Measurements from ENCODE around the gene CBLN3.

The CBLN3 gene

DNA sequence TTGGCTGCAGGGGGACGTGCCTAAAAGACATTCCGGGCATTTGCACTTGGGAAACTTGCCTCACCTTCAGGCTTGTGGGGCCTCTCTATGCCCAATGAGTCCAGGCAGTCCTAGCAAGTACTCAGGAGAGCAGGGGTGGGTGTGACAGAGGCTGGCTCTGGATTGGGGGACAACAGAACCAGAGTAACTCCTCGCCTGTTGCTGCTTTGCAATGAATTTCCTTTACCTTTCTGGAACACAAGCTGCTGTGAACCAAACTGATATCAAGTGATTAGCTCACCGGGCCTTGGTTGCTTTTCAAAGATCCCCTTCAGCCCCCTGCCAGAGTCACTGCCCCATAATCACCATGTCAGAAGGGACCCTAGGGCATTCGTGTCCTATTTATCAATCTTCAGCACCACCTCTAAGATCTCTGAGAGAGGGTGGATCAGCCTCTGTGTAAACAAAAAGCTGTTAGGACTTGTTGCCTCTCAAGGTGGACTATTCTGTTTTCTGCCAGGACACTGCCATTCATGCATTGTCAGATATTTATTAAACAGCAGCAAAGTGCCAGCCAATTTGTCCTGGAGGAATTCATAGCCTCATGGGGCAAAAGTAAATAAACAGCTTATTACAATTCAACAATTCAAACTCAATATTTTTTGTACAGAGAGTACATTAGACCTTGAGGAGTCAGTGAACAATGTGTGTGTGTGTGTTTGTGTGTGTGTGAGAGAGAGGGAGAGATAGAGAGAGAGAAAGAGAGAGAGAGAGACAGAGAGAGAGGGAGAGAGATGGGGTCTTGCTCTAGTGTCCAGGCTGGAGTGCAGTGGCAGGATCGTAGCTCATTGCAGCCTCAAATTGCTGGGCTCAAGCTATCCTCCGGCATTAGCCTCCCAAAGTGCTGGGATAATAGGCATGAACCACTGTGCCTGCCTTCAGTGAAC, 50.2 kb downstream of the CBLN3 start (continued):
- TF ChIP-seq ZNF169 (tag by site-specific recombination; IDR thresholded peaks at IDR 0.05), result no peak
- TF ChIP-seq, protein P1, sequence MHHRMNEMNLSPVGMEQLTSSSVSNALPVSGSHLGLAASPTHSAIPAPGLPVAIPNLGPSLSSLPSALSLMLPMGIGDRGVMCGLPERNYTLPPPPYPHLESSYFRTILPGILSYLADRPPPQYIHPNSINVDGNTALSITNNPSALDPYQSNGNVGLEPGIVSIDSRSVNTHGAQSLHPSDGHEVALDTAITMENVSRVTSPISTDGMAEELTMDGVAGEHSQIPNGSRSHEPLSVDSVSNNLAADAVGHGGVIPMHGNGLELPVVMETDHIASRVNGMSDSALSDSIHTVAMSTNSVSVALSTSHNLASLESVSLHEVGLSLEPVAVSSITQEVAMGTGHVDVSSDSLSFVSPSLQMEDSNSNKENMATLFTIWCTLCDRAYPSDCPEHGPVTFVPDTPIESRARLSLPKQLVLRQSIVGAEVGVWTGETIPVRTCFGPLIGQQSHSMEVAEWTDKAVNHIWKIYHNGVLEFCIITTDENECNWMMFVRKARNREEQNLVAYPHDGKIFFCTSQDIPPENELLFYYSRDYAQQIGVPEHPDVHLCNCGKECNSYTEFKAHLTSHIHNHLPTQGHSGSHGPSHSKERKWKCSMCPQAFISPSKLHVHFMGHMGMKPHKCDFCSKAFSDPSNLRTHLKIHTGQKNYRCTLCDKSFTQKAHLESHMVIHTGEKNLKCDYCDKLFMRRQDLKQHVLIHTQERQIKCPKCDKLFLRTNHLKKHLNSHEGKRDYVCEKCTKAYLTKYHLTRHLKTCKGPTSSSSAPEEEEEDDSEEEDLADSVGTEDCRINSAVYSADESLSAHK (tag by site-specific recombination; IDR thresholded peaks at IDR 0.05), result no peak

DNA sequence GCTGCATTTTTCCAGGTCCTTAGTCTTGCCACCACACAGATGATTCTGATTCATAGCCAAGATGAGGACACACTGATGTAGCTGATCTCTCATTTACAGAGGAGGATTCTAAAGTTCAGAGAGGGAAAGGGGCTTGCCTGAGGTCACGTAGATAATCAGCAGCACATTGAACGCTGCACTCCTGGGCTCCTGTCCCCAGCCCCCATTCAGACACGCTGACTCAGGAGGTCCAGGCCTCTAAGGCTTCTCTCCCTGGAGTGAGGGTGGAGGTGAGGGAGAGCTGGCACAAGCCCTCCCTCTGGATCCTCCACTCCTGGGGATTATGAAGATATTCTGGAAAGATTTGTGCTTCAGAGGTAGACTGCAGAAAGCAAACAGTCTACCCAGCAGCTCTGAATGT, 51.1 kb downstream of the CBLN3 start:
- no peak overlapping the region for H3K27ac ChIP-seq (ENCODE audit: extremely low read depth, low read depth, low read length)
- ChIA-PET CTCF (interaction anchor here (0.8 to 3.0 kb wide), 5 partner anchors 12 to 270 kb away, joined by 3 to 21 read pairs (median 4); partner anchors contain the start of genes CBLN3 and KHNYN), POLR2A (interaction anchor here (0.7 to 1.6 kb wide), 5 partner anchors 14 to 58 kb away, joined by 3 to 4 read pairs (median 3); partner anchors contain the start of genes CBLN3, KHNYN and NYNRIN)
- peaks cover 8% of the 10 kb centered on the region for H3K4me1 ChIP-seq (ENCODE audit: control insufficient read depth, insufficient read depth, low read length)
- no peaks in the 10 kb centered on the region for H3K9me3 ChIP-seq (ENCODE audit: control insufficient read depth, insufficient read depth, low read depth, low read length)
- peaks cover 0 to 41% of the 10 kb centered on the region in 2 experiments; a peak in 1 of 3 replicates for H3K36me3 ChIP-seq (ENCODE audit: control insufficient read depth in 2 of 2, insufficient read depth in 1 of 2, low read length in 2 of 2)
- TF ChIP-seq ZNF791 (tag by site-specific recombination; IDR thresholded peaks at IDR 0.05) (no peak), ZNF266 (tag by site-specific recombination; IDR thresholded peaks at IDR 0.05; ENCODE audit: low read depth) (no peak), ZNF146 (tag by site-specific recombination; IDR thresholded peaks at IDR 0.05) (no peak), ZNF776 (tag by site-specific recombination; IDR thresholded peaks at IDR 0.05; ENCODE audit: borderline replicate concordance) (no peak), WT1 (tag by site-specific recombination; IDR thresholded peaks at IDR 0.05) (no peak), ZBTB8A (tag by site-specific recombination; IDR thresholded peaks at IDR 0.05) (no peak), ZNF707 (tag by site-specific recombination; IDR thresholded peaks at IDR 0.05) (no peak), SETDB1 (IDR thresholded peaks at IDR 0.05; ENCODE audit: insufficient read length, low read length) (no peak), ZBTB7A (tag by site-specific recombination; IDR thresholded peaks at IDR 0.05; ENCODE audit: low read depth) (no peak), KLF8 (tag by site-specific recombination; IDR thresholded peaks at IDR 0.05) (no peak), ZNF211 (tag by site-specific recombination; IDR thresholded peaks at IDR 0.05; ENCODE audit: low read depth) (no peak), ZNF140 (tag by site-specific recombination; IDR thresholded peaks at IDR 0.05) (no peak), ZNF354C (tag by site-specific recombination; IDR thresholded peaks at IDR 0.05; ENCODE audit: borderline replicate concordance, low read depth) (no peak), SCRT1 (tag by site-specific recombination; IDR thresholded peaks at IDR 0.05; ENCODE audit: borderline replicate concordance) (no peak), ZNF133 (tag by site-specific recombination; IDR thresholded peaks at IDR 0.05) (no peak)
- TF ChIP-seq, protein P2, sequence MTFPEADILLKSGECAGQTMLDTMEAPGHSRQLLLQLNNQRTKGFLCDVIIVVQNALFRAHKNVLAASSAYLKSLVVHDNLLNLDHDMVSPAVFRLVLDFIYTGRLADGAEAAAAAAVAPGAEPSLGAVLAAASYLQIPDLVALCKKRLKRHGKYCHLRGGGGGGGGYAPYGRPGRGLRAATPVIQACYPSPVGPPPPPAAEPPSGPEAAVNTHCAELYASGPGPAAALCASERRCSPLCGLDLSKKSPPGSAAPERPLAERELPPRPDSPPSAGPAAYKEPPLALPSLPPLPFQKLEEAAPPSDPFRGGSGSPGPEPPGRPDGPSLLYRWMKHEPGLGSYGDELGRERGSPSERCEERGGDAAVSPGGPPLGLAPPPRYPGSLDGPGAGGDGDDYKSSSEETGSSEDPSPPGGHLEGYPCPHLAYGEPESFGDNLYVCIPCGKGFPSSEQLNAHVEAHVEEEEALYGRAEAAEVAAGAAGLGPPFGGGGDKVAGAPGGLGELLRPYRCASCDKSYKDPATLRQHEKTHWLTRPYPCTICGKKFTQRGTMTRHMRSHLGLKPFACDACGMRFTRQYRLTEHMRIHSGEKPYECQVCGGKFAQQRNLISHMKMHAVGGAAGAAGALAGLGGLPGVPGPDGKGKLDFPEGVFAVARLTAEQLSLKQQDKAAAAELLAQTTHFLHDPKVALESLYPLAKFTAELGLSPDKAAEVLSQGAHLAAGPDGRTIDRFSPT (tag by site-specific recombination; IDR thresholded peaks at IDR 0.05), result no peak
- TF ChIP-seq, protein P3, sequence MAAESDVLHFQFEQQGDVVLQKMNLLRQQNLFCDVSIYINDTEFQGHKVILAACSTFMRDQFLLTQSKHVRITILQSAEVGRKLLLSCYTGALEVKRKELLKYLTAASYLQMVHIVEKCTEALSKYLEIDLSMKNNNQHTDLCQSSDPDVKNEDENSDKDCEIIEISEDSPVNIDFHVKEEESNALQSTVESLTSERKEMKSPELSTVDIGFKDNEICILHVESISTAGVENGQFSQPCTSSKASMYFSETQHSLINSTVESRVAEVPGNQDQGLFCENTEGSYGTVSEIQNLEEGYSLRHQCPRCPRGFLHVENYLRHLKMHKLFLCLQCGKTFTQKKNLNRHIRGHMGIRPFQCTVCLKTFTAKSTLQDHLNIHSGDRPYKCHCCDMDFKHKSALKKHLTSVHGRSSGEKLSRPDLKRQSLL (tag by site-specific recombination; IDR thresholded peaks at IDR 0.05), result no peak
- TF ChIP-seq, protein P4, sequence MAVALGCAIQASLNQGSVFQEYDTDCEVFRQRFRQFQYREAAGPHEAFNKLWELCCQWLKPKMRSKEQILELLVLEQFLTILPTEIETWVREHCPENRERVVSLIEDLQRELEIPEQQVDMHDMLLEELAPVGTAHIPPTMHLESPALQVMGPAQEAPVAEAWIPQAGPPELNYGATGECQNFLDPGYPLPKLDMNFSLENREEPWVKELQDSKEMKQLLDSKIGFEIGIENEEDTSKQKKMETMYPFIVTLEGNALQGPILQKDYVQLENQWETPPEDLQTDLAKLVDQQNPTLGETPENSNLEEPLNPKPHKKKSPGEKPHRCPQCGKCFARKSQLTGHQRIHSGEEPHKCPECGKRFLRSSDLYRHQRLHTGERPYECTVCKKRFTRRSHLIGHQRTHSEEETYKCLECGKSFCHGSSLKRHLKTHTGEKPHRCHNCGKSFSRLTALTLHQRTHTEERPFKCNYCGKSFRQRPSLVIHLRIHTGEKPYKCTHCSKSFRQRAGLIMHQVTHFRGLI (tag by site-specific recombination; IDR thresholded peaks at IDR 0.05), result no peak
- TF ChIP-seq, protein P5, sequence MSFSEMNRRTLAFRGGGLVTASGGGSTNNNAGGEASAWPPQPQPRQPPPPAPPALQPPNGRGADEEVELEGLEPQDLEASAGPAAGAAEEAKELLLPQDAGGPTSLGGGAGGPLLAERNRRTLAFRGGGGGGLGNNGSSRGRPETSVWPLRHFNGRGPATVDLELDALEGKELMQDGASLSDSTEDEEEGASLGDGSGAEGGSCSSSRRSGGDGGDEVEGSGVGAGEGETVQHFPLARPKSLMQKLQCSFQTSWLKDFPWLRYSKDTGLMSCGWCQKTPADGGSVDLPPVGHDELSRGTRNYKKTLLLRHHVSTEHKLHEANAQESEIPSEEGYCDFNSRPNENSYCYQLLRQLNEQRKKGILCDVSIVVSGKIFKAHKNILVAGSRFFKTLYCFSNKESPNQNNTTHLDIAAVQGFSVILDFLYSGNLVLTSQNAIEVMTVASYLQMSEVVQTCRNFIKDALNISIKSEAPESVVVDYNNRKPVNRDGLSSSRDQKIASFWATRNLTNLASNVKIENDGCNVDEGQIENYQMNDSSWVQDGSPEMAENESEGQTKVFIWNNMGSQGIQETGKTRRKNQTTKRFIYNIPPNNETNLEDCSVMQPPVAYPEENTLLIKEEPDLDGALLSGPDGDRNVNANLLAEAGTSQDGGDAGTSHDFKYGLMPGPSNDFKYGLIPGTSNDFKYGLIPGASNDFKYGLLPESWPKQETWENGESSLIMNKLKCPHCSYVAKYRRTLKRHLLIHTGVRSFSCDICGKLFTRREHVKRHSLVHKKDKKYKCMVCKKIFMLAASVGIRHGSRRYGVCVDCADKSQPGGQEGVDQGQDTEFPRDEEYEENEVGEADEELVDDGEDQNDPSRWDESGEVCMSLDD (tag by site-specific recombination; IDR thresholded peaks at IDR 0.05), result no peak
- TF ChIP-seq, protein P6, sequence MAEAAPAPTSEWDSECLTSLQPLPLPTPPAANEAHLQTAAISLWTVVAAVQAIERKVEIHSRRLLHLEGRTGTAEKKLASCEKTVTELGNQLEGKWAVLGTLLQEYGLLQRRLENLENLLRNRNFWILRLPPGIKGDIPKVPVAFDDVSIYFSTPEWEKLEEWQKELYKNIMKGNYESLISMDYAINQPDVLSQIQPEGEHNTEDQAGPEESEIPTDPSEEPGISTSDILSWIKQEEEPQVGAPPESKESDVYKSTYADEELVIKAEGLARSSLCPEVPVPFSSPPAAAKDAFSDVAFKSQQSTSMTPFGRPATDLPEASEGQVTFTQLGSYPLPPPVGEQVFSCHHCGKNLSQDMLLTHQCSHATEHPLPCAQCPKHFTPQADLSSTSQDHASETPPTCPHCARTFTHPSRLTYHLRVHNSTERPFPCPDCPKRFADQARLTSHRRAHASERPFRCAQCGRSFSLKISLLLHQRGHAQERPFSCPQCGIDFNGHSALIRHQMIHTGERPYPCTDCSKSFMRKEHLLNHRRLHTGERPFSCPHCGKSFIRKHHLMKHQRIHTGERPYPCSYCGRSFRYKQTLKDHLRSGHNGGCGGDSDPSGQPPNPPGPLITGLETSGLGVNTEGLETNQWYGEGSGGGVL (tag by site-specific recombination; IDR thresholded peaks at IDR 0.05), result no peak
- no peak overlapping the region for H3K4me3 ChIP-seq (ENCODE audit: low read depth, low read length)
